Neural progenitor cell (in vitro differentiated cells): ENCODE data around the gene USP54.

ENCODE experiments used
- CTCF ChIP-seq: fragments of 200-600 bp; sonication (generic); IDR thresholded peaks from 2 replicates; pipeline ENCODE4 v1.5.1; 2017; ENCODE audit warnings: antibody characterized with exemption, mild to moderate bottlenecking
- EZH2 ChIP-seq: fragments of 200-600 bp; sonication (generic); IDR thresholded peaks from 2 replicates; pipeline ENCODE4 v1.6.1; 2017; ENCODE audit warnings: antibody characterized with exemption, mild to moderate bottlenecking, moderate library complexity
- EZH2phosphoT487 ChIP-seq: fragments of 200-600 bp; sonication (generic); IDR thresholded peaks from 2 replicates; pipeline ENCODE4 v1.6.1; 2017; ENCODE audit warnings: antibody characterized with exemption

- TF ChIP-seq CTCF (no peak), EZH2 (no peak), EZH2phosphoT487 (no peak)
Measured at GRCh38 chr10:73512207-73512743, 78.9 kb downstream of the USP54 start.
